Measurements from ENCODE around the gene TYMS. TPM values are rescaled to one million over a fixed set of nuclear protein-coding genes. Genes with fewer than 3 reads are reported as not detected.

Gene TYMS
- polyA plus RNA-seq, 3 donors, result not detected

- H3K4me1 ChIP-seq (ENCODE audit: control insufficient read depth in 1 of 2, insufficient read depth in 2 of 2, low read length in 2 of 2), result no peaks in the 10 kb centered on the region
- no peak overlapping the region for H2AFZ ChIP-seq (ENCODE audit: insufficient read depth, low read depth, low read length, poor library complexity, severe bottlenecking)
- H3K9me3 ChIP-seq (replicated peaks in 1 of 2; ENCODE audit: control insufficient read depth in 1 of 2, insufficient read depth in 1 of 2, low read length in 2 of 2), result no peaks in the 10 kb centered on the region
- no peak overlapping the region for H3K4me3 ChIP-seq (replicated peaks in 1 of 3; ENCODE audit: low read depth in 2 of 3, low read length in 3 of 3)
- WGBS (ENCODE audit: insufficient coverage), result no CpG with 5 or more reads among the region's 2 CpGs
- intact Hi-C loops (cut with micrococcal nuclease), result no loop called here
- H3K27ac Mint-ChIP-seq, result no peak overlapping the region
- no peak overlapping the region for H3K9ac ChIP-seq (ENCODE audit: insufficient read depth, low read length, poor library complexity, severe bottlenecking)
- TF ChIP-seq, protein P1, sequence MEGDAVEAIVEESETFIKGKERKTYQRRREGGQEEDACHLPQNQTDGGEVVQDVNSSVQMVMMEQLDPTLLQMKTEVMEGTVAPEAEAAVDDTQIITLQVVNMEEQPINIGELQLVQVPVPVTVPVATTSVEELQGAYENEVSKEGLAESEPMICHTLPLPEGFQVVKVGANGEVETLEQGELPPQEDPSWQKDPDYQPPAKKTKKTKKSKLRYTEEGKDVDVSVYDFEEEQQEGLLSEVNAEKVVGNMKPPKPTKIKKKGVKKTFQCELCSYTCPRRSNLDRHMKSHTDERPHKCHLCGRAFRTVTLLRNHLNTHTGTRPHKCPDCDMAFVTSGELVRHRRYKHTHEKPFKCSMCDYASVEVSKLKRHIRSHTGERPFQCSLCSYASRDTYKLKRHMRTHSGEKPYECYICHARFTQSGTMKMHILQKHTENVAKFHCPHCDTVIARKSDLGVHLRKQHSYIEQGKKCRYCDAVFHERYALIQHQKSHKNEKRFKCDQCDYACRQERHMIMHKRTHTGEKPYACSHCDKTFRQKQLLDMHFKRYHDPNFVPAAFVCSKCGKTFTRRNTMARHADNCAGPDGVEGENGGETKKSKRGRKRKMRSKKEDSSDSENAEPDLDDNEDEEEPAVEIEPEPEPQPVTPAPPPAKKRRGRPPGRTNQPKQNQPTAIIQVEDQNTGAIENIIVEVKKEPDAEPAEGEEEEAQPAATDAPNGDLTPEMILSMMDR (IDR thresholded peaks at IDR 0.05), result no peak
- no peak overlapping the region for H3K27ac ChIP-seq (ENCODE audit: low read depth in 1 of 2, low read length in 2 of 2)
- H3K4me3 Mint-ChIP-seq, result no peak overlapping the region
- H3K79me2 ChIP-seq (ENCODE audit: insufficient read depth, low read length), result no peaks in the 10 kb centered on the region
- no peak for DNase-seq
- peaks cover 0 to 6% (median 0%) of the 10 kb centered on the region in 3 donors for H3K27me3 Mint-ChIP-seq (ENCODE audit: low read depth in 3 of 3)
- H3K4me2 ChIP-seq (replicated peaks; ENCODE audit: extremely low read depth, low read length, poor library complexity, severe bottlenecking), result no peak overlapping the region
- H3K36me3 Mint-ChIP-seq, result no peaks in the 10 kb centered on the region
- H4K20me1 ChIP-seq (ENCODE audit: insufficient read depth, low read length), result no peaks in the 10 kb centered on the region
- no peaks in the 10 kb centered on the region for H3K4me1 Mint-ChIP-seq
- peaks cover 0 to 4% (median 0%) of the 10 kb centered on the region in 7 donors for H3K9me3 Mint-ChIP-seq
- H3K27me3 ChIP-seq (ENCODE audit: control insufficient read depth in 2 of 2, insufficient read depth in 2 of 2, low read length in 2 of 2), result no peaks in the 10 kb centered on the region
- H3K36me3 ChIP-seq (replicated peaks in 1 of 2; ENCODE audit: control insufficient read depth in 1 of 2, insufficient read depth in 2 of 2, low read length in 2 of 2), result no peaks in the 10 kb centered on the region
Measured at GRCh38 chr18:634551-635045, 22.9 kb upstream of the TYMS start.

DNA sequence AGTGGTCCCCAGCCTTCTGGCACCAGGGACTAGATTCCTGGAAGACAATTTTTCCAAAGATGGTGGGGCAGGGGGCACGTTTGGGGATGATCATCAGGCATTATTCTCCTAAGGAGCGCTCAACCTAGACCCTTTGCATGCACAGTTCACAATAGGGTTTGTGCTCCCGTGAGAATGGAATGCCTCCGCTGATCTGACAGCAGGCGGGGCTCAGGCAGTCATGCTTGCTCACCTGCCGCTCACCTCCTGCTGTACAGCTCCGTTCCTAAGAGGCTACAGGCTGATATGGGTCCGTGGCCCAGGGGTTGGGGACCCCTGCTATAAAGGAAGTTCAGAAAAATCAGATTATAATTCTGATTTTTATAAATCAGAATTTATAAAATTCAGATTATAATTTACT is 22.3 kb upstream of the TYMS start:
- Mint-ChIP-seq H3K36me3 (no peaks in the 10 kb centered on the region), H3K27me3 (ENCODE audit: low read depth in 3 of 3) (peaks cover 0 to 6% (median 0%) of the 10 kb centered on the region in 3 donors), H3K9me3 (peaks cover 0 to 4% (median 0%) of the 10 kb centered on the region in 7 donors), H3K27ac (no peak overlapping the region), H3K4me1 (no peaks in the 10 kb centered on the region), H3K4me3 (no peak overlapping the region)
- Histone ChIP-seq H2AFZ (ENCODE audit: insufficient read depth, low read depth, low read length, poor library complexity, severe bottlenecking) (no peak overlapping the region), H3K9me3 (replicated peaks in 1 of 2; ENCODE audit: control insufficient read depth in 1 of 2, insufficient read depth in 1 of 2, low read length in 2 of 2) (no peaks in the 10 kb centered on the region), H3K27me3 (ENCODE audit: control insufficient read depth in 2 of 2, insufficient read depth in 2 of 2, low read length in 2 of 2) (no peaks in the 10 kb centered on the region), H3K4me3 (replicated peaks in 1 of 3; ENCODE audit: low read depth in 2 of 3, low read length in 3 of 3) (no peak overlapping the region), H4K20me1 (ENCODE audit: insufficient read depth, low read length) (no peaks in the 10 kb centered on the region), H3K27ac (ENCODE audit: low read depth in 1 of 2, low read length in 2 of 2) (no peak overlapping the region), H3K79me2 (ENCODE audit: insufficient read depth, low read length) (no peaks in the 10 kb centered on the region), H3K36me3 (replicated peaks in 1 of 2; ENCODE audit: control insufficient read depth in 1 of 2, insufficient read depth in 2 of 2, low read length in 2 of 2) (no peaks in the 10 kb centered on the region), H3K9ac (ENCODE audit: insufficient read depth, low read length, poor library complexity, severe bottlenecking) (no peak overlapping the region), H3K4me2 (replicated peaks; ENCODE audit: extremely low read depth, low read length, poor library complexity, severe bottlenecking) (no peak overlapping the region), H3K4me1 (ENCODE audit: control insufficient read depth in 1 of 2, insufficient read depth in 2 of 2, low read length in 2 of 2) (no peaks in the 10 kb centered on the region)
- DNase-seq, result no peak
- intact Hi-C loops (cut with micrococcal nuclease), result no loop called here
- TF ChIP-seq, protein P1 (IDR thresholded peaks at IDR 0.05), result no peak
- 94% methylated on average over 6 of the region's 8 CpGs for WGBS (ENCODE audit: insufficient coverage)
